Endometrial microvascular endothelial cells (primary cell): Measurements from ENCODE around the gene PDE6A. TPM values are rescaled to one million over a fixed set of nuclear protein-coding genes. Genes with fewer than 3 reads are reported as not detected.

Experiments used
- in situ Hi-C: cut with HindIII; loops from 2 replicates; pipeline ENCODE4 v1.10.0; 2017; ENCODE audit warnings: low sequenced_read_pairs, low pct_unique_long_range_greater_than_20kb; ENCODE audit errors: inconsistent ontology term
- total RNA-seq: library from RNA; depleted of rRNA; stranded (reverse); fragments of >200 nt; gene quantifications from one replicate; pipeline ENCODE4 v1.2.3, GENCODE V29; 2015; ENCODE audit errors: inconsistent ontology term

Gene PDE6A
- total RNA-seq, 1 donor from 2014 or later: not detected

- in situ Hi-C loops: no loop called here
These were observed 9.1 kb downstream of the PDE6A start for GRCh38 chr5:149935431-149935901.

- in situ Hi-C loops: no loop called here
These were observed 11.9 kb downstream of the PDE6A start for GRCh38 chr5:149932445-149933350.

- in situ Hi-C loops: no loop called here
These were observed 12.6 kb downstream of the PDE6A start for GRCh38 chr5:149931992-149932436.

- in situ Hi-C loops: no loop called here
These were observed 13.6 kb downstream of the PDE6A start for GRCh38 chr5:149930749-149931574.

- in situ Hi-C loops: no loop called here
These were observed 14.4 kb downstream of the PDE6A start for GRCh38 chr5:149930043-149930748.

GRCh38 chr5:149924486-149924885 lies 20.1 kb downstream of the PDE6A start:
- in situ Hi-C loops: no loop called here

- in situ Hi-C loops: no loop called here
These were observed 21.6 kb downstream of the PDE6A start for GRCh38 chr5:149922950-149923349.

GRCh38 chr5:149921597-149921996 lies 23.0 kb downstream of the PDE6A start:
- in situ Hi-C loops: no loop called here

- in situ Hi-C loops: no loop called here
These were observed 27.4 kb downstream of the PDE6A start for GRCh38 chr5:149917073-149917676.

GRCh38 chr5:149916334-149917072 lies 28.1 kb downstream of the PDE6A start:
- in situ Hi-C loops: no loop called here

GRCh38 chr5:149915392-149916260 lies 29.0 kb downstream of the PDE6A start:
- in situ Hi-C loops: no loop called here

GRCh38 chr5:149913436-149914419 lies 30.9 kb downstream of the PDE6A start:
- in situ Hi-C loops: no loop called here

- in situ Hi-C loops: no loop called here
These were observed 32.2 kb downstream of the PDE6A start for GRCh38 chr5:149912226-149912871.

GRCh38 chr5:149911031-149911430 lies 33.6 kb downstream of the PDE6A start:
- in situ Hi-C loops: no loop called here

GRCh38 chr5:149907828-149908227 lies 36.8 kb downstream of the PDE6A start:
- in situ Hi-C loops: no loop called here

- in situ Hi-C loops: no loop called here
These were observed 39.6 kb downstream of the PDE6A start for GRCh38 chr5:149904977-149905376.
